ENCODE data around the gene MMP15.
A peak's percentile ranks its signal among the peaks of the same experiment; 100 is the strongest.
"Not testable (repeated sequence)": the region's sequence is repeated elsewhere in the genome, so short reads cannot be mapped to it uniquely, and the experiment has no call there.

MMP15 gene

GRCh38 chr16:58025351-58026138, at the start of gene MMP15:
MMP15 (plus strand) TSS chr16:58025754; CDS start chr16:58026351, 597 bp downstream.
- H3K27ac ChIP-seq = peak within 1 kb of the TSS in 19 of 21 experiments; percentile 1 to 82 (median 60)
- H3K4me3 ChIP-seq = peak within 1 kb of the TSS; percentile 48 to 81 (median 62)

DNA sequence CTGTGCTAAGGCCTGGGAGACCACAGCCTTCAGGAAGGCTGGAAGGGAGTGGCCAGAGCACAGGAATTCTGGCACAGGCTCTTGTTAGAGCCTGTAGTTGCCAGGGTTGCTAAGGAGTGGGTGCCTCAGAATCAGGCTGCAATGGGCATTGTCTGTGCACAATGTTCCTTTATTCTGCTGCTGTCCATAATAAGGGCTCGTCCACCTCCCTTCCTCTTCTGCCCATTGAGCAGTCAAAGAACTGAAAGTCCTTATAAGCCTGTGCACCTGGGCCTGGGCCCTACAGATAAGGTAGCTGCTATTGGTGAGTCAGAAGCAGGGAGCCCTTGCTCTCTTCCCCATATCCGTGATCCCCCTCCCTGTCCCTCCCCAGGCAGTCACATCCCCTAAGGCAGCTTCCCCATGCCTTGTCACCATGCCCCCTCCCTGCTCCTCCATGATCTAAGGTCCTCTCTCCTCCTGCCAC, 49.2 kb upstream of the MMP15 start:
- H3K27ac ChIP-seq = peak overlapping the region in 1 of 21 experiments; percentile 29
- H3K4me3 ChIP-seq = no peak overlapping the region

GRCh38 chr16:57977418-57978069, 48.0 kb upstream of the MMP15 start:
- no peak overlapping the region for H3K27ac ChIP-seq
- no peak overlapping the region for H3K4me3 ChIP-seq

DNA sequence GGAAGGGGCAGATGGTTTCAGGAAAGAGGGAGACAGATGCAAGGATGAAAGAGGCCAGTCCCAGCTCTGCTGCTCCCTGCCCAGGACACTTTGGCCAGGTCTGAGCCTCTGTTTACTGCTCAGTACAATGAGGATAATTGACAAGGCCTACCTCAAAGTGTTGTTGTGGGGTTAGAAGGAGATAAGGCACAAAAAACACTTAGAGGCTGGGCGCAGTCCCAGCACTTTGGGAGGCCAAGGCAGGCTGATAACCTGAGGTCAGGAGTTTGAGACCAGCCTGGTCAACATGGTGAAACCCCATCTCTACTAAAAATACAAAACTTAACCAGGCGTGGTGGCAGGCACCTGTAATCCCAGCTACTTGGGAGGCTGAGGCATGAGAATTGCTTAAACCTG, 47.5 kb upstream of the MMP15 start:
- not testable (repeated sequence) for H3K27ac ChIP-seq, H3K4me3 ChIP-seq

DNA sequence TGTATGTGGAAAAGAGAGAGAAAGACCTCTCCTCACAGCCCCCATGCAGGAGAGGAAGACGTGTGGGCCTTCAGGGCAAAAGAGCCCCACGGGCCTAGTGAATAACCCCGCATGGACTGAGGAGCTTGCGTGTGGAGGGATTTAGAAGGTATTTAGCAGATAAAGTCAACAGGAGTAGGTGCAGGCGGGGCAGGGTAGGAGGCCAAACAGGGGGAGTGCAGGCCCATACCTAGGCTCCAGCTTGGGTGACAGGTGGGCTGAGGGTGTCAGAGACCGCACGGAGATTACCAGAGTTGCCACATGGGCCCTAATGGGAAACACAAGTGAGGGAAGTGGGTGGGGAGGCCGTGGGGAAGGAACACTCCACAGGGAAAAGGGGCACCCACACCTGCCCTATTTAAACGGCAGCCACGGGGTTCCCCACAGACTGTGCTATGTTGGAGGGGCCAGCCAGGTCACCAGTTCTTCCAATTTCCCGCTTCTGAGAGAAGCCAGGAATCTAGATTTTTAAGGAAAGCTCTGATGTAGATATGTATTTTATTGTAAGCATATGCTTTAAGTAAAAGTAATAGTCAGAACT, 46.5 kb upstream of the MMP15 start:
- no peak overlapping the region for H3K4me3 ChIP-seq
- no peak overlapping the region for H3K27ac ChIP-seq

DNA sequence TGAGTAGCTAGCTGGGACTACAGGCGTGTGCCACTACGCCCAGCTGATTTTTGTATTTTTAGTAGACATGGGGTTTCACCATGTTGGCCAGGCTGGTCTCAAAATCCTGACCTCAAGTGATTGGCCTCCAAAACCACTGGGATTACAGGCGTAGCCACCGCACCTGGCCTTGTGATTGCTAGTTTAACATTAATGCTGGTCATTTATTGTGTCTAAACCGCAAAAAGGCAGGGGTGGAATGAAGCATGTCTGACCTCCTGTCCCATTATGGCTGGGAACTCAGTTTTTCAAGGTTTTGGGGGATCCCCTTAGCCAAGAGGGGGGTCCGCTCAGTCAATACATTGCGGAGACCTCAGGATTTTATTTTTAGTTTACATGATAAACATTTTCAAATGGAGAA, 43.9 kb upstream of the MMP15 start:
- Histone ChIP-seq H3K27ac (no peak overlapping the region), H3K4me3 (no peak overlapping the region)

DNA sequence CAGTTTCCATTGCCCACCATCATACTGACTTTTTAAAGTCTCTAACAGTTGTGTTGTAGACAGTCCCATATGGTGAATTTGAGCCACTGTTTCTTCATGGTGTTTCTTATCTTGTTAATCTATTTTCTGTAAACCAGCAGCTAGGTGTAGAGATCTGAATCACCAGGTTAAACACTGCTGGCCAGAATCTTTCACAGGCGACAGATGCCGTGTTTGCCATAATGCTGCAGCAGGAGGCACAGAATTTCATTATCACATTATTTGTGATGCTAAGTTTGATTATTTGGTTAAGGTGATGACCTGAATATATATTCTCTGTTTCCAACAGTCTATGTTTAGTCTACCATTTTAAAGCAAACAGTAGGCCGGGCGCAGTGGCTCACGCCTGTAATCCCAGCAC, 43.2 kb upstream of the MMP15 start:
- Histone ChIP-seq H3K4me3 (no peak overlapping the region), H3K27ac (no peak overlapping the region)

DNA sequence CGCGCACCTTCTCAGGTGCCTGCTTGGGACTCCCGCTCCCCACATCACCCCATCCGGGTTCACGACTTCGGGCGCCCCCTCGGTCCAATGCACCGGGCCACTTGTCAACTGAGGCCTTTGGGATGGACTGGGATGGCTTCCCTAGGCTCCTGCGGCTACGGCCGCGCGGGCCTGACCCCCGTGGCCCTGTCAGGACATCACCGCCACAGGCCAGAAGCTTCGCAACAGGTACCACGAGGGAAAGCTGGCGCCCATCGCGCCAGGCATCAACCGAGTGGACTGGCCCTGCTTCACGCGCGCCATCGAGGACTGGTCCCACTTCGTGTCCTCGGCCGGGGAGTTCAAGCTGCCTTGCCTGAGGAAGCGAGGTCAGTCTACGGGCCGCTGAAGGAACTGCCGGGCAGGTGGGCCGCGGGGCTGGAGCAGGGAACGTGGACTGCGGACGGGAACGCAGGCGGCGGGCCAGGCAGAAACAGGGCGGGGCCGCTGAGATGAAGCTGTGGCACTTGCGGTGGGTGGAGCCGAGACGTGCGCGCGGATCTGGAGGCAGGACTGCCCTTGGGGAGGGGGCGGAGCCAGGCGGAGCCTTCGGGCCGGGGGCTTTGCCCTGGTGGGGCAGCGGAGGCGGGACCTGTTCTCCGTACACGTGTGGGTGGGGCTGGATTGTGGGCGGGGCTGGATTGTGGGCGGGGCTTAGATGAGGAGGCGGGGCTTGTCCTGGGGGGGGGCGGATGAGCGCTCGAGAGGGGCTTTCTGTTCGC, 40.9 kb upstream of the MMP15 start:
- Histone ChIP-seq H3K4me3 (peak overlapping the region; percentile 14 to 45 (median 39)), H3K27ac (peak overlapping the region in 4 of 21 experiments; percentile 6 to 51 (median 34))

DNA sequence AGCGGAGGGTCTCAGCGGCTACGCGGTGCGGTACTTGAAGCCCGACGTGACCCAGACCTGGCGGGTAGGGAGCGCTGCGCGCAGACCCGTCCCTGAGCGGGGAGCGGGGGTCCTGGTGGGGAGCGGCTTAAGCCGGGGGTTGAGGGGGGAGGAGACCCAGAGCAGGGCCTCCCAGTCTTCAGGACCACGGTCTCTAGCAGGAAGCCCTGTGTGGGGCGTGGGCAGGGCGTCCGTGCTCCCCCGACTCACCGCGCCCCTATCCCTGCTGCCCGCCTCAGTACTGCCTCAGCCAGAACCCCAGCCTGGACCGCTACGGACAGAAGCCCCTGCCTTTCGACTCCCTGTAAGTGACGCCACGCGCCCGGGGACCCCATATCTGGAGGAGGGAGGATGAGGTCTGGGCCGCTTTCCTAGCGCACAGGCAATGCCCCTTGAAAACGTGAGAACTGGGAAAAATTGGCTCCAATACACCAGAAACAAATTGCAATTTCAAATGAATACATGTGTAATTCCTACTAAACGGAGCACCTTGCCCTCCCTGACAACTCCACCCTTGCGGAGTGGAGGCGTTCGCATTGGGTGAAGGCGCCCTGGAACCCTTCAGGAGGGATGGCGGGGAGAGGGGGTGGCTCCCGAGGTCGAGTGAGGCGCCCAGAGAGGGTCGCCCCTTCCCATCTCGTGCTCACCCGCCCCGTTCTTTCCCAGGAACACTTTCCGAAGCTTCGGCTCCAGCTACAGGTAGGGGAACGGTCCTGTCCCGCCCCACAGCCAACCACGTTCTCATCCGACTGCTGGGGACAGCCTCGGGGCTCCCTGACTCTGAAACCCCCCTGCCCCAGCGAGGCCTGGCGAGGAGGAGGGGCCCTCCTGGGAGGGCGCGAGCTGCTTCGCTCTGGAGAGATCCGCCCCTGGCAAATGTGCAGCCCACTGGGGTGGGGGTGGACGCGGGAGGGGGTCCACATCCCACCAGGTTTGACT, 40.1 kb upstream of the MMP15 start:
- H3K4me3 ChIP-seq = peak overlapping the region; percentile 14 to 45 (median 39)
- H3K27ac ChIP-seq = peak overlapping the region in 7 of 21 experiments; percentile 6 to 51 (median 39)

- no peak overlapping the region for H3K27ac ChIP-seq
- no peak overlapping the region for H3K4me3 ChIP-seq
Observed at GRCh38 chr16:57986196-57986595, 39.4 kb upstream of the MMP15 start.

DNA sequence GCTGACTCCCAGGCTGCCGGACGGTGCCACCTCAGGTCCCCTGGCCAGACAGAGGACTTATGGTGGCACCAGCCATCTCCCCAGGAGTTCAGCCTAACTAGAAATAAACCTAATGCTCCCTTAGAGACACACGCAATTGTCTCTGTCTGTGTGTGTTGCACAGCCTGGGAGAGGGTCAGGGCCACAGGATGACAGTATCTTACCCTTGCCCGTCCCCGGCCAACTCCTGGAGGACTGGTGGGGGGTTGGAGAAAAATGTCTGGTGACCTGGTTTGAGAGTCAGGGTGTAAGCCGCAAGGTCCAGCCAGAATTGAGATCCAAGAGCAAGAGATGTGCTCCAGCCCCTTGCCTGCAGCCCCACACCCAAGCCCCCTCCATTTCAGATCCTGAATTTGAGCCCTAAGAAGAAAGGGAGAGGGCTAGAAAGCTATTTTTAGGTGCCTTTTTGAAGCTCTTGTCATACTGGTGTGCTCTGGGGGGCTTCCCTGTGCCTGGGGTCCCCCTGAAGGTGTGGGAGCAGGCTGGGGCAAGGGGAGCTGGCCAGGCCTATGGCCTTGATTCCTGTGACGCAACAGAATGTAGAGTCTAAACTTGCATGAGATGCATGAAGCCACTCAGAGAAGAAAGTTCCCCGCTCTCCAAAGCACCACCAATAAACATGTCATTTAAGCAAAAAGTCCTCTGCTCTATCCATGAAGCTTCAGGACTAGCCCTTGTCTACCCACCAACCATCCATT, 37.9 kb upstream of the MMP15 start:
- no peak overlapping the region for H3K27ac ChIP-seq
- no peak overlapping the region for H3K4me3 ChIP-seq

- no peak overlapping the region for H3K27ac ChIP-seq
- H3K4me3 ChIP-seq = no peak overlapping the region
Observed at GRCh38 chr16:57988929-57989328, 36.6 kb upstream of the MMP15 start.

DNA sequence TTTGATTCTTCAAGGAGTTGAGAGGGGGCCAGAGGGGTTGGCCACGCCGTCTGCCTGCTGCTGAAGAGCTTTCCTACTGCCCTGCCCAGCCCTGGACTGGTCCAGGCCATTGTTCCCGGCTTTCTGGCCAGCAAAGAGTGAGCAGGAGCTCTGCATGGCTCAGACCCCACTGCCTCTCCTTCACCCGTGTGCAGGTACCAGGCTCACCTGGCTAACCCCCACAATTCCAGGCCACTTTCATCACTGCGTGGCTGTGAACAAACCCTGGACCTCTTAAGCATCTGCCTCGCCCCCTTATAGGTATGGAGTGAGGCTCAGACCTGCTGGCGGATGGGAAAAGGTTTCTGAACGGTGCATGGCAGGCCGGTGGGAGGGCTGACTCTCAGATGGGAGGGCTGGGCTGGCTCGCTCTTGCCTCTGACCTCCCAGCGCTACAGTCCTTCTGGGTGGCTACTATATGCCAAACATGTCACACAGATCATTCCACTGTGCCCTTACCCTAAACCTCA, 33.9 kb upstream of the MMP15 start:
- H3K27ac ChIP-seq = no peak overlapping the region
- H3K4me3 ChIP-seq = no peak overlapping the region

DNA sequence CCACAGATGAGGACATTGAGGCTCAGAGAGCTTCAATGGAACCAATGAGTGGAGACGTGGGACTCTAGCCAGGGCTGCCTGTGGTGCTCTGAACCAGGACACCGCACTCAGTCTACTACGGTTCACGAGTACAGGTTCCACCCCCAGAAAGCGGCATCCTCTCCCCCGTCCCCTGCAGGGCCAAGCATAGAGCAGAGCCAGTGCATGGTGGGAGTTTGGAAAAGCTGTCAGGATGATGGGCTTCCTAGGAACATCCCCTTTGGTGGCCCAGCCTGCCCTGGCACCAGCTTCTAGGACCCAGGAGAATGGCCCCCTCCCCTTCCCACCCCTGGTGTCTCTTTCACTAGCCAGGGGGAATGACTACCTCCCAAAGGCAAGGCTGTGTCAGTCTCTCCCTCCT, 33.5 kb upstream of the MMP15 start:
- no peak overlapping the region for H3K4me3 ChIP-seq
- no peak overlapping the region for H3K27ac ChIP-seq

GRCh38 chr16:57993438-57993837, 32.1 kb upstream of the MMP15 start:
- Histone ChIP-seq H3K27ac (peak overlapping the region in 5 of 21 experiments; percentile 27 to 61 (median 33)), H3K4me3 (no peak overlapping the region)

- peak overlapping the region in 2 of 21 experiments; percentile 27 to 47 for H3K27ac ChIP-seq
- no peak overlapping the region for H3K4me3 ChIP-seq
Observed at GRCh38 chr16:57993897-57994296, 31.7 kb upstream of the MMP15 start.

GRCh38 chr16:57994361-57994760, 31.2 kb upstream of the MMP15 start:
- Histone ChIP-seq H3K4me3 (no peak overlapping the region), H3K27ac (peak overlapping the region in 1 of 21 experiments; percentile 20)

GRCh38 chr16:57994778-57995177, 30.8 kb upstream of the MMP15 start:
- H3K4me3 ChIP-seq = no peak overlapping the region
- H3K27ac ChIP-seq = peak overlapping the region in 3 of 21 experiments; percentile 11 to 55 (median 34)
